GM18858 (cell line): ENCODE data around the gene DEPDC5.

Experiments used
- ATAC-seq: cut with Tn5 transposase; IDR thresholded peaks from one replicate; pipeline ENCODE4 v1.9.1; 2021; ENCODE audit not compliant: unreplicated experiment

Gene DEPDC5

DNA sequence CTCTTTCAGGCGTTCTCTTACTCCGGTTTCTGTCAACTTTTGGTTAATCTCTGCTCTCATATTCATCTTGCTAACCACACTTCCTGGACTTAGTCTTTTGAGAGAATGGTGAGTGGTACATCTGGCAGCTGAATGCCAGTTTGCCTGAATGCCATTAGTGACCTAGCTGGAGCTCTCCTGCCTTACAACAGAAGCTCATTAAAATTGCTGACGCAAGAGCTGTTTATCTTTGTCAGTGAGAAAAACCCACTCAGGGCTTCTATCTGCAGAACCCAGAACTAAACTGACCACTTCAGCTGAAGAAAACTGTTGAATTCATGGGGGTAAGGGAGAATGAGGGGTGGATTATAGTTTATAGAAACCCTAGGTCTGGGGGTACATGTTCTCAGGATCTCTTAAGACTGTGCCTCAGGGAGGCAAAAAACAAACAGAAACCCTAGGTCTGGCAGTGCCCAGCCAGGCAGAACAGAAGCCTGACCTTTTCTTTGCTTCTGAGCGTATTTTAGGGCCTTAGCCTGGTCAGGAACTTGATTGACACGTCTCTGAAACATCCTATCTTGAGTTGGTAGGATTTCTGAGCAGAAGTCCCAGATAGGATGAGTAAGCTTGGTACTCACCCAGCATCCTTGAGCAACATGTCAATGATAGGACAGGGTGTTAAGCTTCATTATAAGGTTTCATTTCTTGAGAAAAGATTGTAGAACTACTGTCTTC, 137.7 kb downstream of the DEPDC5 start:
- no peak for ATAC-seq

DNA sequence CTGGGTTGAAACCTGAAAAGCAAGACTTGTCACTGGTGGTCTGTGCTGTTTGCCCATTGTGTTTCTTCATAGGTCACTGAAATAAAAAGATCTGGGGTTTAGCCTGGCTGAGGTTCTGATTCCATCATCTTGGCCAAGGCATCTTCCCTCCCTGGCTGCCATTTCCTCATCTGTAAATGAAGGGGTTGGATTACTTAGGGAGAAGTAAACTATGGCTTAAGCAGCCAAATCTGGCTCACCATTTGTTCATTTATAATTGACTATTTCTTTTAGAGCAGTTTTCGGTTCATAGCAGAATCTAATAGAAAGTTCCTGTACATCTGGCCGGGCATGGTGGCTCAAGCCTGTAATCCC, 138.2 kb downstream of the DEPDC5 start:
- ATAC-seq = no peak

GRCh38 chr22:31893460-31893859, 139.6 kb downstream of the DEPDC5 start:
- ATAC-seq = no peak

GRCh38 chr22:31895411-31896123, 141.7 kb downstream of the DEPDC5 start:
- no peak for ATAC-seq

GRCh38 chr22:31896472-31896871, 142.7 kb downstream of the DEPDC5 start:
- ATAC-seq = no peak

DNA sequence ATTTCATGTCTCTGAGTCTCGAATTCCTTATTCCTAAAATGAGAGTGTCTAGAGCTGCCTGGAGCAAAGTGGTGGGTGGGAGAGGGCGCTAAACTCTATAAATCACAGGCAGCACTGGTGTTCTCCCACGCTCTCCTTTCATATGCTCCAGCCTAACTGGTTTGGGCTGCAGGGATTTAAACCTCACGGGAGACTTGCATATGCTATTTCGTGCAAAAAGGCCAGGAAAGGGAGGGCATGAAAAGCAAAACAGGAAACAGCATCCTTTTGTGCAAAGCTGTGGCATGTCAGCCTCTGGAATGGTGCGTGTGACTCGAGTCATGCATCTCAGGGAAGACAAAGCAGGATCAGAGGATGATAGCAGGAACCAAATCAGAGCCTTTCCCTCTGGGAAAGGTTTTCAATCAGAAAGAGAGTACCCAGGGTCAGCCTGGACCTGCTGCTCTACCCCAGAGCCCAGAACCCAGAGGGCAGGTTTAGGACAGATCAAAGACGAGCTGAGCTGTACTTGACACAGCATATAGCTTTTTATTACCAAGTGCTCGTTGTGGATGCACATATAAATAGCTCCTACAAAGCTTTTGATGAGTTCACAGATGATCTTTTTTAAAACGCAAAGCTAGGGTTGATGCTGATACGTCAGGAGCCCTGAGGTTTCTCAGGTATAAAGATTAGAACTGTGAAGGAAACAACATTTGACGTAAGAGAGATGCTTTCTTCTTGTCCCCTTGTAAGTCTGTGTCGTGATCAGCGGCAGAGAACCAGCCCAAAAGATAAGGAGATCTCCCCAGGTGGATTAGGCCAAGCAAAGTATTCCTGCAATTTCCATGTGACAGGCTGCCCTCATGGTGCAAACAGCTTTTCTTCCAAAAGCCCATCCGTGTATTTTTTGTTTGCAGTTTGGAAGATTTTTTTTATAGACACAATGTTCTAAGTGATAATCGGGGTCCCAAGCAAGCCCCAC, 144.3 kb downstream of the DEPDC5 start:
- no peak for ATAC-seq

- no peak for ATAC-seq
These were observed 145.1 kb downstream of the DEPDC5 start for GRCh38 chr22:31898926-31899325.

- ATAC-seq = no peak
These were observed 145.8 kb downstream of the DEPDC5 start for GRCh38 chr22:31899669-31900068.

DNA sequence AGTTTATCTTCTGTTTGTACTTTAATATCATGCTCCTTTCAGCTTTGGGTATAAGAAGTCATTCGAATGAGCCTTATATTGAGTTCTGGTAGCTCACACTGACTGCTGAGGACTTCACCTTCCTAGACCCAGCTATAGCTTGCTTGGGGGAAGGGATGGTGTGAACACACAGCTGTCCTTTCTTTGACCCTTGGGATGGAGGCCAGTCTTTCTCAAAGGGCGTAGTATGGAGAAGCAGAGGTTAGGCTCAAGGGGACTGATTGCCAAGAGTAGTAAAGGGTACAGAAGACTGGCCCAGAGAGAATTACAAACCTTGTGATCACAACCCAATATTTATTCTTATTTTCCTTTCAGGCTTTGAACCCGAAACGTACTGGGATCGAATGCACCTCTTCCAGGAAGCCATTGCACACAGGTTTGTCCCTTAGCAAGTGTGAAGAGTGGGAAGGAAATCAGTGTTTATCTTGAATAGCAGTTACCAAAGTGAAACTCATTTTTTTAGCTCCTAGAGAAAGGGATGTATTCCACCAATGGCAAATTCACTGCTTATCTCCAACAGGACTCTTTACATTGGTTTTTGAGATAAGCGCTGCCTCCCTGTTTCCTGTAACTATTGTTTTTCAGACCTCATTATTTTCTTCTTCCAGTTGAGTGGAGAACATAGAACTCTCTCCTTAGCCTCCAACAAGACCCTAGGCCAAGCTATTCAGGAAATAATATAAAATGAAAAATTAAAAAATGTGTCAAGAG, 147.7 kb downstream of the DEPDC5 start:
- ATAC-seq = no peak

DNA sequence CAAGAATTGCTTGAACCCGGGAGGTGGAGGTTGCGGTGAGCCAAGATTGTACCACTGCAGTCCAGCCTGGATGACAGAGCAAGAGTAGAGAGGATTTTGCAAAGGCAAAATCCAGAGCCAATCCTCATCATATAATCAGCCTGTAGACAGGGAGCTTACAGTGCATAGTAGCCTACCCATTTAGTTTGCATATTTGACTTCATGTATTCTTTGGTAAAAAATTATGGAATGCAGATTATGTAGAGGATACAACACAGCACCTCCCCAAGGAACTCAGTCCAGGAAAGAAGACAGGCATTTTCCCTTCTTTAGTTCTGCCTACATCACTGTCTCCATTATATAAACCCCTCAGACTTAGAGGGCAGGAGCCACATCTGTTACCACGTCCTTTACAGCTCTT, 150.8 kb downstream of the DEPDC5 start:
- ATAC-seq = no peak

- no peak for ATAC-seq
These were observed 151.5 kb downstream of the DEPDC5 start for GRCh38 chr22:31905356-31905755.

GRCh38 chr22:31906086-31906485, 152.3 kb downstream of the DEPDC5 start:
- ATAC-seq = no peak

DNA sequence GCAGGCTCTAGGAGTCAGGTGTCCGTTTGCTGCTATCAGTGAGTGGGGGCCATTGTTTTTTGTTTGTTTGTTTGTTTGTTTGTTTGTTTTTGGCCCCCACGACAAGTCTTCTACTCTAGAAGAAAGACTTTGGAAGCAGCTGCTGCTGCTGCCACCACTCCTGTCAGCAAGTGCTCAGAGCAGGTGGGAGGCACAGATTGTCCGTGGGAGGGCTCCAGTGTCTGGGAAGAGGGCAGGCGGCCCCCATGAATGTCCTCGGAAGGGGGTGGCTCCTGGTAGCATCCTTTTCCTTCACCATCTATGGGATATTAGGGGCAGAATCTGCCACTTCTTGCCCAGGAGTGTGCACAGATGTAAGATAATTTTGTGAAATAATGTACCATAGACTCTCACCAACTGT, 152.8 kb downstream of the DEPDC5 start:
- ATAC-seq = no peak

DNA sequence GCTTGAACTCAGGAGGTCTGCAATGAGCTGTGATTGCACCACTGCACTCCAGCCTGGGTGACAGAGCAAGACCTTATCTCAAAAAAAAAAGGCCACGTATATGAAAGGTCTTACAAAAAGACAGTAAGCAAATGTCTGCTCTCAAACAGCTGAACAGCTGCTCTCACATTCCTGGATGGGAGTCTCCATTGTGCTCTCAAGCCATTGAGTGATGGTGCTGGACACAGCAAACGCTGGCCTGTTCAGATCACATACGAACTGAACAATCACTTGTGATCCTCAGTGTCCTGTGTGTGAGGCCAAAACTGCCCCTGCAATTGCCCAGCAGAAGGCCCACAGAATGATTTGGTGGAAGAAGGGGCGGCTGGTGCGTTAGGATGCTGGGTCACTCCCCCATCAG, 156.2 kb downstream of the DEPDC5 start:
- ATAC-seq = no peak

- no peak for ATAC-seq
These were observed 158.0 kb downstream of the DEPDC5 start for GRCh38 chr22:31911565-31912406.

- ATAC-seq = no peak
These were observed 158.6 kb downstream of the DEPDC5 start for GRCh38 chr22:31912407-31912743.

GRCh38 chr22:31915586-31915985, 161.8 kb downstream of the DEPDC5 start:
- ATAC-seq = no peak

GRCh38 chr22:31917227-31917921, 163.6 kb downstream of the DEPDC5 start:
- no peak for ATAC-seq

GRCh38 chr22:31919730-31920129, 165.9 kb downstream of the DEPDC5 start:
- ATAC-seq = no peak

DNA sequence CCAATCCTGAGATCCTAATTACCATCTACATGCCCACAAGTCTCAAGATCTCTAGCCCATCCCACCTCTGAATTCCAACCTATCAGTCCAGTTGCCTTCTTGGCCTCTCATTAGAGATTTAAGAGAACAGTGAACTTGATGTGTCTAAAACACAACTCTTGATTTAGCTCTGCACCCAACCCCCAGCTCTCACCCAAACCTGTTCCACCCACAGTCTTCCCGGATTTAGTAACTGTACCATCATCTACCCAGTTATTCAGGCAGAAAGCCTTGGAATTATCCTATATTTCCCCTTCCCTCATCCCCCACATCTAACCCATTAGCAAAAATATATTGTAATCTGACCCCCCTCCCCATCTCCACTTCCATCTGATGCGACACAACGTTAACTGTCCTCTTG, 166.5 kb downstream of the DEPDC5 start:
- no peak for ATAC-seq
